Neuronal stem cell (in vitro differentiated cells): ENCODE results near the gene GABRA4.

Source experiments
- DNase-seq: peaks from one replicate; pipeline ENCODE4 v3.0.0-alpha.2; 2013; ENCODE audit warnings: low spot score
- H2AFZ ChIP-seq: one replicate; pipeline ENCODE4 v1.6.1; 2013; ENCODE audit warnings: mild to moderate bottlenecking, low read length, inconsistent platforms
- H2AK5ac ChIP-seq: 2 replicates; pipeline ENCODE4 v1.6.1; 2013; ENCODE audit warnings: low read depth, mild to moderate bottlenecking, inconsistent platforms, low read length, moderate library complexity, mixed read lengths
- H2BK120ac ChIP-seq: 2 replicates; pipeline ENCODE4 v1.6.1; 2013; ENCODE audit warnings: low read depth, mild to moderate bottlenecking, inconsistent platforms, low read length, moderate library complexity, mixed read lengths
- H2BK12ac ChIP-seq: one replicate; pipeline ENCODE4 v1.6.1; 2013; ENCODE audit warnings: low read length, inconsistent platforms
- H2BK15ac ChIP-seq: 2 replicates; pipeline ENCODE4 v1.6.1; 2013; ENCODE audit warnings: mild to moderate bottlenecking, low read length, inconsistent platforms, mixed read lengths
- H2BK5ac ChIP-seq: one replicate; pipeline ENCODE4 v1.6.1; 2013; ENCODE audit warnings: inconsistent platforms, mild to moderate bottlenecking, low read length, moderate library complexity
- H3K14ac ChIP-seq: one replicate; pipeline ENCODE4 v1.6.1; 2013; ENCODE audit warnings: low read length, inconsistent platforms
- H3K18ac ChIP-seq: 2 replicates; pipeline ENCODE4 v1.6.1; 2013; ENCODE audit warnings: low read length, inconsistent platforms
- H3K23ac ChIP-seq: 2 replicates; pipeline ENCODE4 v1.6.1; 2013; ENCODE audit warnings: low read depth, mild to moderate bottlenecking, mixed read lengths, low read length, inconsistent platforms; ENCODE audit not compliant: poor library complexity
- H3K27ac ChIP-seq: replicated peaks from 3 replicates; pipeline ENCODE4 v1.5.1; 2013; ENCODE audit warnings: low read length, inconsistent platforms
- H3K27me3 ChIP-seq, 3 experiments: 2 replicates each; pipeline ENCODE4 v1.6.1; 2013; ENCODE audit warnings: low read length in 3 of 3, mild to moderate bottlenecking in 2 of 3, inconsistent platforms in 1 of 3, low read depth in 1 of 3, mixed read lengths in 1 of 3, moderate library complexity in 1 of 3; ENCODE audit not compliant: control insufficient read depth in 3 of 3, insufficient read depth in 3 of 3
- H3K36me3 ChIP-seq, 2 donors: replicated peaks in 1 of 2; 2 replicates each; pipeline ENCODE4 v1.6.1; 2013; ENCODE audit warnings: low read length in 2 of 2; ENCODE audit not compliant: control insufficient read depth in 2 of 2, insufficient read depth in 2 of 2
- H3K4ac ChIP-seq: 2 replicates; pipeline ENCODE4 v1.6.1; 2013; ENCODE audit warnings: inconsistent platforms, mild to moderate bottlenecking, low read length, moderate library complexity
- H3K4me1 ChIP-seq, 2 donors: 1 replicate in 1 of 2; 2 replicates in 1 of 2; pipeline ENCODE4 v1.6.1; 2013; ENCODE audit warnings: low read length in 2 of 2, low read depth in 1 of 2; ENCODE audit not compliant: control insufficient read depth in 2 of 2, insufficient read depth in 1 of 2
- H3K4me2 ChIP-seq: one replicate; pipeline ENCODE4 v1.6.1; 2013; ENCODE audit warnings: mild to moderate bottlenecking, low read length, inconsistent platforms; ENCODE audit not compliant: insufficient read depth, poor library complexity, severe bottlenecking
- H3K4me3 ChIP-seq, 2 donors: 2 replicates each; pipeline ENCODE4 v1.5.1; 2013; ENCODE audit warnings: low read length in 2 of 2, mild to moderate bottlenecking in 2 of 2, inconsistent platforms in 1 of 2, moderate library complexity in 1 of 2
- H3K79me1 ChIP-seq: one replicate; pipeline ENCODE4 v1.6.1; 2013; ENCODE audit warnings: low read depth, mild to moderate bottlenecking, inconsistent platforms, low read length, moderate library complexity
- H3K9ac ChIP-seq: one replicate; pipeline ENCODE4 v1.6.1; 2013; ENCODE audit warnings: mild to moderate bottlenecking, low read depth, low read length, inconsistent platforms; ENCODE audit not compliant: poor library complexity
- H3K9me3 ChIP-seq, 2 donors: replicated peaks in 1 of 2; 2 replicates each; pipeline versions ENCODE3 to v1.6.1; 2013; ENCODE audit warnings: low read length in 2 of 2, mild to moderate bottlenecking in 2 of 2, inconsistent platforms in 1 of 2, low read depth in 1 of 2, mixed read lengths in 1 of 2, moderate library complexity in 1 of 2; ENCODE audit not compliant: control insufficient read depth in 2 of 2, insufficient read depth in 1 of 2
- H4K8ac ChIP-seq: one replicate; pipeline ENCODE4 v1.6.1; 2013; ENCODE audit warnings: low read depth, mild to moderate bottlenecking, inconsistent platforms, low read length, moderate library complexity
- H4K91ac ChIP-seq: one replicate; pipeline ENCODE4 v1.6.1; 2013; ENCODE audit warnings: low read length, low read depth, mild to moderate bottlenecking, inconsistent platforms; ENCODE audit not compliant: poor library complexity
- WGBS, 2 donors: extraction: QIAGEN DNeasy Blood & Tissue Kit; methylation state at CpG; one replicate each; pipeline ENCODE4 v1.1.7; 2013; ENCODE audit warnings: missing lambda C conversion rate in 2 of 2, mixed read lengths in 1 of 2; ENCODE audit not compliant: insufficient read length in 2 of 2, insufficient replicate concordance in 1 of 2; ENCODE audit errors: extremely low coverage in 2 of 2; 5-methylcytosine and 5-hydroxymethylcytosine counted together

Gene GABRA4

GRCh38 chr4:47031751-47032404, 38.5 kb upstream of the GABRA4 start:
- Histone ChIP-seq H2BK120ac (no peak overlapping the region), H2BK15ac (no peak overlapping the region), H3K4me1 (peaks cover 2 to 10% of the 10 kb centered on the region in 2 donors), H4K91ac (no peak overlapping the region), H4K8ac (no peak overlapping the region), H2BK12ac (no peak overlapping the region), H3K27me3 (peaks cover 0 to 34% (median 4%) of the 10 kb centered on the region in 3 experiments), H3K9ac (no peak overlapping the region), H3K18ac (no peak overlapping the region), H2AK5ac (no peak overlapping the region), H3K4ac (no peak overlapping the region), H2BK5ac (no peak overlapping the region), H3K4me2 (peak overlapping the region; percentile 84), H3K79me1 (no peaks in the 10 kb centered on the region), H3K9me3 (no peaks in the 10 kb centered on the region), H3K4me3 (peak overlapping the region; percentile 40 to 87), H2AFZ (peak overlapping the region; percentile 90), H3K36me3 (no peaks in the 10 kb centered on the region), H3K27ac (no peak overlapping the region), H3K14ac (no peak overlapping the region), H3K23ac (peak overlapping the region; percentile 17)
- WGBS, 2 donors, result no CpG with 5 or more reads among the region's 19 CpGs
- DNase-seq, result no peak

GRCh38 chr4:47031011-47031678, 37.8 kb upstream of the GABRA4 start, which contains the start of gene GABRB1:
Gene GABRB1, plus strand, starts transcription at chr4:47031567.
- H3K4me1 ChIP-seq, result peaks cover 2 to 10% of the 10 kb centered on the region in 2 donors
- no peak within 1 kb of the TSS for H2BK120ac ChIP-seq
- H4K91ac ChIP-seq, result no peak within 1 kb of the TSS
- peak within 1 kb of the TSS; percentile 40 to 87 for H3K4me3 ChIP-seq
- H3K14ac ChIP-seq, result no peak within 1 kb of the TSS
- peak within 1 kb of the TSS; percentile 84 for H3K4me2 ChIP-seq
- peak; percentile 66 for DNase-seq
- peak within 1 kb of the TSS; percentile 90 for H2AFZ ChIP-seq
- no peaks in the 10 kb centered on the region for H3K79me1 ChIP-seq
- peak within 1 kb of the TSS; percentile 64 for H3K9ac ChIP-seq
- H3K9me3 ChIP-seq, result no peaks in the 10 kb centered on the region
- H2BK5ac ChIP-seq, result no peak within 1 kb of the TSS
- WGBS, 2 donors, result no CpG with 5 or more reads among the region's 20 CpGs
- no peak within 1 kb of the TSS for H2BK15ac ChIP-seq
- peak within 1 kb of the TSS; percentile 17 for H3K23ac ChIP-seq
- H2BK12ac ChIP-seq, result no peak within 1 kb of the TSS
- no peak within 1 kb of the TSS for H2AK5ac ChIP-seq
- no peaks in the 10 kb centered on the region for H3K36me3 ChIP-seq
- no peak within 1 kb of the TSS for H3K18ac ChIP-seq
- peaks cover 0 to 34% (median 4%) of the 10 kb centered on the region in 3 experiments for H3K27me3 ChIP-seq
- no peak within 1 kb of the TSS for H4K8ac ChIP-seq
- H3K27ac ChIP-seq, result no peak within 1 kb of the TSS
- no peak within 1 kb of the TSS for H3K4ac ChIP-seq

GRCh38 chr4:47017494-47017893, 24.1 kb upstream of the GABRA4 start:
- Histone ChIP-seq H3K27ac (no peak overlapping the region), H3K23ac (no peak overlapping the region), H3K4me3 (no peak overlapping the region), H3K4me1 (no peaks in the 10 kb centered on the region), H2BK5ac (no peak overlapping the region), H3K18ac (no peak overlapping the region), H3K79me1 (no peaks in the 10 kb centered on the region), H4K8ac (no peak overlapping the region), H2AFZ (no peak overlapping the region), H3K14ac (no peak overlapping the region), H3K4ac (no peak overlapping the region), H3K9me3 (no peaks in the 10 kb centered on the region), H2BK12ac (no peak overlapping the region), H3K4me2 (no peak overlapping the region), H3K36me3 (no peaks in the 10 kb centered on the region), H4K91ac (no peak overlapping the region), H2AK5ac (no peak overlapping the region), H2BK120ac (no peak overlapping the region), H3K27me3 (no peaks in the 10 kb centered on the region), H3K9ac (no peak overlapping the region), H2BK15ac (no peak overlapping the region)
- no peak for DNase-seq
- WGBS, 2 donors, result no CpG with 5 or more reads among the region's 1 CpG

GRCh38 chr4:47017081-47017480, 23.7 kb upstream of the GABRA4 start:
- no peak overlapping the region for H2AFZ ChIP-seq
- no peak overlapping the region for H2BK120ac ChIP-seq
- no peak overlapping the region for H3K27ac ChIP-seq
- H4K8ac ChIP-seq, result no peak overlapping the region
- DNase-seq, result no peak
- H3K9me3 ChIP-seq, result no peaks in the 10 kb centered on the region
- H3K36me3 ChIP-seq, result no peaks in the 10 kb centered on the region
- H2AK5ac ChIP-seq, result no peak overlapping the region
- H3K23ac ChIP-seq, result no peak overlapping the region
- H3K18ac ChIP-seq, result no peak overlapping the region
- H2BK5ac ChIP-seq, result no peak overlapping the region
- WGBS, 2 donors, result no CpG with 5 or more reads among the region's 4 CpGs
- no peak overlapping the region for H3K4me3 ChIP-seq
- no peak overlapping the region for H2BK12ac ChIP-seq
- H3K14ac ChIP-seq, result no peak overlapping the region
- no peak overlapping the region for H4K91ac ChIP-seq
- no peak overlapping the region for H3K9ac ChIP-seq
- no peak overlapping the region for H3K4me2 ChIP-seq
- no peak overlapping the region for H2BK15ac ChIP-seq
- H3K4ac ChIP-seq, result no peak overlapping the region
- no peaks in the 10 kb centered on the region for H3K79me1 ChIP-seq
- H3K4me1 ChIP-seq, result no peaks in the 10 kb centered on the region
- no peaks in the 10 kb centered on the region for H3K27me3 ChIP-seq
